ENCODE data around the gene NT5DC4. TPM values are rescaled to one million over a fixed set of nuclear protein-coding genes. Genes with fewer than 3 reads are reported as not detected.
"Not testable (repeated sequence)": the region's sequence is repeated elsewhere in the genome, so short reads cannot be mapped to it uniquely, and the experiment has no call there.

Gene NT5DC4
- total and polyA plus RNA-seq, 5 donors = not detected

DNA sequence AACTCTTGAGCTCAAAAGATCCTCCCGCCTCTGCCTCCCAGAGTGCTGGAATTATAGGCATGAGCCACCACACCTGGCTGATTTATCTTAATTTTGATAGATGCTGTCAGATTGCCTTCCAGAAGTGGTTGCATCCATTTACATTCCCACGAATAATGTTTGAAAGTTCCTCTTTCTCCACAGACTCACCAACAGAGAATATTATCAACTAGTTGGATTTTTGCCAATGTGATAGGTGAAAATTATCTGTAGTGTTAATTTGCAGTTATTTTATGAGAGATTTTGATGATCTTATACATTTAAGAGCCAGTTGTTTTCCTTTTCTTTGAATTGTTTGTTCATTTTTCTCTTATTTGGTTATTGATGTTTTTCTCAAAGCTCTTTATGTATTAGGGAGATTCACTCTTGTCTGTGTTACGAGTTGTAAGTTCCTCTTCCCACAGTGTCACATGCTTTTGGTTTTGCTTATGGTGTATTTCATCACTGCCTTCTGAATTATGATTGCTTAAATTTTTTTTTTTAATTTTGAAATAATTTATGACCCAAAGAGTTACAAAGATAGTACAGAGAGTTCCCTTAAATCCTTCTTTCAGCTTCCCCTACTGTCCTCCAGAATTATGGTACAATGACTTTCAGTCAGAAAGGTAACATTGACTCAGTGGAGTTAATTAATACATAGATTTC is 20.7 kb upstream of the NT5DC4 start:
- WGBS = 71% methylated on average over 3 of the region's 3 CpGs
- intact Hi-C loops (cut with DNase I) = loop anchor here in 2 of 4 donors (10.0 kb wide), 1 partner anchor 75 kb away; no protein-coding TSS in a partner anchor
- Histone ChIP-seq H3K4me3 (ENCODE audit: low read length) (no peak overlapping the region), H3K4me1 (ENCODE audit: control insufficient read depth, insufficient read depth, low read length) (no peaks in the 10 kb centered on the region), H3K27me3 (ENCODE audit: control insufficient read depth, insufficient read depth) (no peaks in the 10 kb centered on the region), H3K9me3 (ENCODE audit: control insufficient read depth, low read length) (no peaks in the 10 kb centered on the region), H3K27ac (ENCODE audit: low read length) (no peak overlapping the region)
- DNase-seq (no peak), ATAC-seq (peak; percentile 24 to 25)

DNA sequence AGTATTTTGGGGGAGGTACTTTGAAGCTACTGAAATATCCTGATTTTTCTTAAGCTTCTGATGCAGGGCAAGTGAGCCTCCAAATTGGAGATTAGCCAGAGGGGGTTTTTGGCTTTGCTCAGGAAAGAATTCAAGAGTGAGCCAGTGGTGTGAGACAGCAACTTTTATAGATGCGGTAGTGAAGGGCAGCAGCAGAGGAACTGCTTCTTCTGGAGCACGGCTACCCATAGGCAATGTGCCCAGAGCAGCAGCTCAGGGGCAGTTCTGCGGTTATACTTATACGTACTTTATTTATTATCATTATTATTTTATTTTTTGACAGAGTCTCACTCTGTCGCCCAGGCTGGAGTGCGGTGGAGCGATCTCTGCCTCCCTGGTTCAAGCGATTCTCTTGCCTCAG is 19.8 kb upstream of the NT5DC4 start:
- Histone ChIP-seq H3K4me3 (ENCODE audit: low read length) (no peak overlapping the region), H3K4me1 (ENCODE audit: control insufficient read depth, insufficient read depth, low read length) (no peaks in the 10 kb centered on the region), H3K27ac (ENCODE audit: low read length) (no peak overlapping the region), H3K27me3 (ENCODE audit: control insufficient read depth, insufficient read depth) (no peaks in the 10 kb centered on the region), H3K9me3 (ENCODE audit: control insufficient read depth, low read length) (no peaks in the 10 kb centered on the region)
- DNase-seq = no peak
- peak; percentile 45 to 54 for ATAC-seq
- 67% methylated on average over 8 of the region's 8 CpGs for WGBS
- intact Hi-C loops (cut with DNase I) = no loop called here

DNA sequence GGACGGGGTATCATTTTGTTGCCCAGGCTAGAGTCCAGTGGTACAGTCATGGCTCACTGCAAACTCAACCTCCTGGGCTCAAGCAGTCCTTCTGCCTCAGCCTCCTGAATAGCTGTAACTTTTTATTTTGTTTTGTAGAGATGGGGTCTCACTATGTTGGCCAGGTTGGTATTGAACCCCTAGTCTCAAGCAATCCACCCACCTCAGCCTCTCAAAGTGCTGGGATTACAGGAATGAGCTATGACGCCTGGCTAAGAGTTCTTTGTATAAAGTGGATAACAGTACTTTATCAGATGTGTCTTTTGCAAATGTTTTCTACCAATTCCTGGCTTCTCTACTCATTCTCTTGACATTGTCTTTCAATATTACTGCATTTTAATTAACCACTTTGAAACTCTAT is 17.1 kb upstream of the NT5DC4 start:
- intact Hi-C loops (cut with DNase I) = no loop called here
- DNase-seq (no peak), ATAC-seq (no peak)
- WGBS = 43% methylated on average over 2 of the region's 2 CpGs
- no peaks in the 10 kb centered on the region for H3K4me1 ChIP-seq (ENCODE audit: control insufficient read depth, insufficient read depth, low read length)
- no peak overlapping the region for H3K4me3 ChIP-seq (ENCODE audit: low read length)
- H3K27me3 ChIP-seq (ENCODE audit: control insufficient read depth, insufficient read depth) = no peaks in the 10 kb centered on the region
- H3K27ac ChIP-seq (ENCODE audit: low read length) = no peak overlapping the region
- H3K9me3 ChIP-seq (ENCODE audit: control insufficient read depth, low read length) = no peaks in the 10 kb centered on the region

DNA sequence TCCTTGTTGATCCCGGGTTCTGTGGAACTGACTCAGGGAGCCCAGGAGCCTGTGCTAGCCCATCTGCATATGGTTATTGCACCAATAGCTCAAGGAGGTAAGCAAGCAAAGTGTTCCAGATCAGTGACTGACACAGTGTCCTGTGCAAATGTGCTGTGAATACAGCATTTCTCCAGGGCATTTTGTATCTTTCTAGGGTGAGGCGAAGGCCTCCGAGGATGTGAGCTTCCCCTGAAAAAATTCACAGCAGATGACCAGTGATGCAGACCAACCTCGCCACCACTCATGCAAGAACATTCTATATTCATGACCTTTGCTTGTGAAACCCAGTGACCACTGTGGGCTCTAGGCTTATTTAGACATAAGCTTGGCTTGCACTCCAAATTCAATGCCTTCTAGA is 15.2 kb upstream of the NT5DC4 start:
- intact Hi-C loops (cut with DNase I) = no loop called here
- Histone ChIP-seq H3K4me1 (ENCODE audit: control insufficient read depth, insufficient read depth, low read length) (no peaks in the 10 kb centered on the region), H3K27me3 (ENCODE audit: control insufficient read depth, insufficient read depth) (no peaks in the 10 kb centered on the region), H3K4me3 (ENCODE audit: low read length) (no peak overlapping the region), H3K27ac (ENCODE audit: low read length) (no peak overlapping the region), H3K9me3 (ENCODE audit: control insufficient read depth, low read length) (no peaks in the 10 kb centered on the region)
- ATAC-seq (no peak), DNase-seq (no peak)
- 94% methylated on average over 4 of the region's 4 CpGs for WGBS

DNA sequence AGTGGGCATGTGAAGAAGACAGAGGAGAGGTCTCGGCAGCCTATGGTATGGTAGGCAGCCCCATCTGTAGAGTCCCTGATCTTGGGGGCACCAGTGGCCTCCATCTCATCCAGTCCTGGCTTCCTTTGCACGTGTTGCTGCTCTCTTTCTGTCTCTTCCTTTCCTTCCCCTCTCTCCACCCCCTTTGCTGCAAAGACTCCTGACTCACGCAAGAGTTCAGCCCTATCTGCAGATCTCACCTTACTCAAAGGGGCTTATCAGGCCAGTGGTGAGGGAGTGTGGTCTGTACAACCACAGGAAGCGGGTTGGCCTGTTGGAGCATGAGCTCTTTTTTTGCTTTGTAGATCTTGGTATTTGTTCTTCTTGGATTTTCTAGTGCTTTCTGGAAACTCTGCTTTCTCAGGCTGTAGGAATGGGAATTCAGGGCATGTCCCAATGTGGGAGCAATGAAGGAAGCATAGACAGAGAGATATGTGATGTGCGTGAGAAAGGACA is 14.6 kb upstream of the NT5DC4 start:
- Histone ChIP-seq H3K4me1 (ENCODE audit: control insufficient read depth, insufficient read depth, low read length) (no peaks in the 10 kb centered on the region), H3K4me3 (ENCODE audit: low read length) (no peak overlapping the region), H3K9me3 (ENCODE audit: control insufficient read depth, low read length) (no peaks in the 10 kb centered on the region), H3K27me3 (ENCODE audit: control insufficient read depth, insufficient read depth) (no peaks in the 10 kb centered on the region), H3K27ac (ENCODE audit: low read length) (no peak overlapping the region)
- DNase-seq = no peak
- 35% methylated on average over 5 of the region's 5 CpGs for WGBS
- ATAC-seq = no peak
- intact Hi-C loops (cut with DNase I) = no loop called here

DNA sequence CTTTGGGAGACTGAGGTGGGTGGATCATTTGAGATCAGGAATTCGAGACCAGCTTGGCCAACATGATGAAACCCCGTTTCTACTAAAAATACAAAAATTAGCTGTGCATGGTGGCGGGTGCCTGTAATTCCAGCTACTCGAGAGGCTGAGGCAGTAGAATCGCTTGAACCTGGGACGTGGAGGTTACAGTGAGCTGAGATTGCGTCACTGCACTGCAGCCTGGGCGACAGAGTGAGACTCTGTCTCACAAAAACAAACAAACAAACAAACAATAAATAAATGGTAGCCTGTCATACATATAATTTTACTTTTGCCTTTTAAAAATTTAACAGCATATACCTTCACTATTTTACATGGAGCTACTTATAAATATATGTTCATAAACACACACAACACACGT is 13.9 kb upstream of the NT5DC4 start:
- ATAC-seq; DNase-seq; H3K27me3 ChIP-seq (ENCODE audit: control insufficient read depth, insufficient read depth); H3K4me1 ChIP-seq (ENCODE audit: control insufficient read depth, insufficient read depth, low read length); intact Hi-C loops (cut with DNase I); H3K4me3 ChIP-seq (ENCODE audit: low read length); H3K9me3 ChIP-seq (ENCODE audit: control insufficient read depth, low read length); H3K27ac ChIP-seq (ENCODE audit: low read length): not testable (repeated sequence)
- 82% methylated on average over 9 of the region's 9 CpGs for WGBS

DNA sequence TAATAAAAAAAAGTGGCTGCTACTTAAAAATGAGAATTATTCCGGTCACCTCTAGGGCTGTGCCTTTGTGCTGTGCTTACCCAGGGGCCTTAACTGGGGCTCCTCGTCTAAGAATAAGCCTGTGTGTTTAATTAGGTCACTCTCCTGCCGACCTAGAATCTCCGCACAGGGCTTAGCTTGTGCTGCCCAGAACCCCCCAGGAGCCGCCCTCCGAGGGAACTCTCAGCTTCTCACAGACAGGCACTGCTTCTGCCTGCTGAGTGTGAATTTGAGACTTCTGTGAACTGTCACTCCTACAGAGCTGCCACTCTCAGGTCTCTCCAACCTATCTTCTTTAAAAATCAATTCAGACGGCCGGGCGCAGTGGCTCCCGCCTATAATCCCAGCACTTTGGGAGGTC is 11.9 kb upstream of the NT5DC4 start:
- Histone ChIP-seq H3K27ac (ENCODE audit: low read length) (no peak overlapping the region), H3K4me1 (ENCODE audit: control insufficient read depth, insufficient read depth, low read length) (no peaks in the 10 kb centered on the region)
- WGBS = 47% methylated on average over 10 of the region's 10 CpGs

DNA sequence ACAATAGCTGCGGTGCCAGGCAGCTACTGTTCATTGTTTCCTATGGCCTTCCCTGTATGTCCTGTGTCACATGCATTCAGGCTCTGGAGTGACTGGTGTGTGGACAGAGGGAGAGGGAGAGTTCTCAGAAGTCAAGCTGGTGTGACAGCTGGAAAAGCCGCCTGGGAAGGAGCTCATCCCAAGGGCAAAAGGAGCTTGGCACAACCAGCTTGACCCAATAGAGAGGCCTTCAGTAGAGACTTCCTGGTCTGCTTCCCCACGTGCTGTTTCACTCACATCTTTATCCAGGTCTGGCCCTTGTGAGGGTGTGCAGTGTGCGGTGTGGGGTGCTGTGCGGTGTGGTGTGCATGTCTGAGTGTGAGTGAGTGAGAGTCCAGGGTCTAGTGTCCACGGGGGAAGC is 11.1 kb upstream of the NT5DC4 start:
- no peak overlapping the region for H3K27ac ChIP-seq (ENCODE audit: low read length)
- H3K4me3 ChIP-seq (ENCODE audit: low read length) = no peak overlapping the region
- WGBS = 80% methylated on average over 6 of the region's 6 CpGs
- DNase-seq (no peak), ATAC-seq (no peak)
- H3K9me3 ChIP-seq (ENCODE audit: control insufficient read depth, low read length) = no peaks in the 10 kb centered on the region
- H3K4me1 ChIP-seq (ENCODE audit: control insufficient read depth, insufficient read depth, low read length) = no peaks in the 10 kb centered on the region
- H3K27me3 ChIP-seq (ENCODE audit: control insufficient read depth, insufficient read depth) = no peaks in the 10 kb centered on the region
- intact Hi-C loops (cut with DNase I) = no loop called here

More for the DNA sequence above, 11.9 kb upstream of the NT5DC4 start:
- intact Hi-C loops (cut with DNase I) = no loop called here
- Histone ChIP-seq H3K27me3 (ENCODE audit: control insufficient read depth, insufficient read depth) (no peaks in the 10 kb centered on the region), H3K4me3 (ENCODE audit: low read length) (no peak overlapping the region), H3K9me3 (ENCODE audit: control insufficient read depth, low read length) (no peaks in the 10 kb centered on the region)
- no peak for ATAC-seq
- no peak for DNase-seq

DNA sequence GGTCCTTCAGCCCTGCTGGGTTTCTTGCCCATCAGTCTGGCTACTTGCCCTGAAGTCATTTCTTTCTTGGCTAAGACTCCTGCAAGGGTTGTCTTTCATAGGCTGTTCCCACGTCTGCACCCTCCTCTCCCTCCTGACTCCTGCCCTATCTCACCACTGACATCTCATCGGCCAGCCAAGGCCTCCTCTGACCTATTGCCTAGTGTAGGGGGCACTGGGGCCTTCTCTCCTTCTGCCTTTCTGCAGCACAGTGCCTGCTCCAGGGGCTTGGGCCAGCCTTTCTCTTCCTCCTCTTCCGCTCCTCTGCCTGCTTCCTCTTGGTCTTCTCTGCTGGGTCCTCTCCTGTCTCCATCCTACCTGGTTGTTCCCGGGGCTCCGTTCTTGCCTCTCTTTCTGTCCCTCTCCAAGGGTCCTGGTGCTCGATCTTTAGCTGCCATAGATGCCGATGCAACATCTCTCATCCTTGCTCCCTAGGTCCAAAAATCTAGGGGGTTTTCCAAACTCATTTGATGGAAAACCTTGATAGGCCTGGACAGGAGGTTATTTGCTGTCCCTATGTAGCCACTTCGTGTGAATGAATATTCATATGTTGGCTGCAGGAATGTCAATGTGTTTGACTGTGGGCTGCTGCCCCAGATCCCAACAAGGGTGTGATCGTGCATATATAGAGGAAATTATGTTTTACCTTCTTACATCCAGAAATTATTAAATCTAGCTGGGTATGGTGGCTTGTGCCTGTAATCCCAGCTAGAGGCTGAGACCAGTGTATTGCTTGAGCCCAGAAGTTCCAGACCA is 9.7 kb upstream of the NT5DC4 start:
- H3K4me3 ChIP-seq (ENCODE audit: low read length) = no peak overlapping the region
- intact Hi-C loops (cut with DNase I) = no loop called here
- H3K27me3 ChIP-seq (ENCODE audit: control insufficient read depth, insufficient read depth) = no peaks in the 10 kb centered on the region
- DNase-seq = no peak
- no peak overlapping the region for H3K27ac ChIP-seq (ENCODE audit: low read length)
- 83% methylated on average over 9 of the region's 9 CpGs for WGBS
- H3K4me1 ChIP-seq (ENCODE audit: control insufficient read depth, insufficient read depth, low read length) = no peaks in the 10 kb centered on the region
- no peak for ATAC-seq
- H3K9me3 ChIP-seq (ENCODE audit: control insufficient read depth, low read length) = no peaks in the 10 kb centered on the region

DNA sequence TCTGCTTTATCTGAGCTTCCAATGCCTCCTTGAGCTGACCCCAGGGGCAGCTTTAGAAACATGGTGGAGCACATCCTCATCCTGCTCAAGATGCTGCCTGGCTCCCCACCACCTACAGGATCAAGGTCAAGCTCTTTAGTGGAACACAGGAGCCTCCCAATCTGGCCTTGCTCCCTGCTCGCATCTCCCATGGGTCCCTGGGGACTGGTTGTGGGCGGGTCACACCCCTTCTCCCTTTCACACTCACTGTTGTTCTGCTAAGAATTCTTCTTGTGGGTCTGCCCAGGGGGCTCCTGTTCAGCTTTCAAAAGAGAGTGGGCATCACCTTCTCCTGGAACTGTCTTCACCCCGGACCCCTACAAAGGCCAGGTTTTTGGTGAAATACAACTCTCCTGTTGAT is 8.4 kb upstream of the NT5DC4 start:
- H3K27me3 ChIP-seq (ENCODE audit: control insufficient read depth, insufficient read depth) = no peaks in the 10 kb centered on the region
- DNase-seq (no peak), ATAC-seq (no peak)
- H3K4me3 ChIP-seq (ENCODE audit: low read length) = no peak overlapping the region
- WGBS = 77% methylated on average over 3 of the region's 3 CpGs
- H3K27ac ChIP-seq (ENCODE audit: low read length) = no peak overlapping the region
- H3K9me3 ChIP-seq (ENCODE audit: control insufficient read depth, low read length) = no peaks in the 10 kb centered on the region
- H3K4me1 ChIP-seq (ENCODE audit: control insufficient read depth, insufficient read depth, low read length) = no peaks in the 10 kb centered on the region
- intact Hi-C loops (cut with DNase I) = no loop called here

DNA sequence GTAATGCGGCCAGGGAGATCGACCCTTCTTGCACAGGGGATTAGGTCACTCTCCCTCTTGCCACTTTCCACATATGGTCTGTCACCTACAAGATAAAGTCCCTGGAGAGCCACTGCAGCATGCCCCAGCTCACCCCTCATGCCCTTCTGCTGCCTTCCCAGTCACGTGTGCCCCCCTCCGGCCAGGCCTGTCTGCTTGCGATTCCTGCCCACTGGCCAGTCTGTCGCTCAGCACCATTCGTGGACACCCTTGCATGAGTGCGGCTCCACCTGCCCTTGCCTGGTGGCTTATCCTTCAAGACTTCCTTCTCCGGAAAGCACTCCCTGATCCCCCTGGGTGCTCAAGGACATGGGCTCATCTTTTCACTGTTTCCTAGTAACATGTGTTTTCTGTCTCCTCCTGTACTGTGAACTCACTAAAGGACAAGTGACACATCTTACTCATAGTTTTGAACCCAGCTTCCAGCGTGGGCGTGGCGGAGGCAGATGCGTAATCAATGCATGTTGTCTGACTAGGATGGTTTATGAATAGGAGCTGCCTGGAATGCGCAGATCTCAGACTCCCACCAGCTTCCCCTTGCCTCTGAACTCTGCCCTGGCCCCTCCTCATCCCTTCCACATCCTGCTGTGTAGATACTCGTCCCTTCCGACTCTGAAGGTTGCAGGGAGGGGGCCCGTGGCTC is 7.8 kb upstream of the NT5DC4 start:
- DNase-seq = no peak
- H3K27ac ChIP-seq (ENCODE audit: low read length) = no peak overlapping the region
- WGBS = 52% methylated on average over 17 of the region's 17 CpGs
- intact Hi-C loops (cut with DNase I) = no loop called here
- H3K27me3 ChIP-seq (ENCODE audit: control insufficient read depth, insufficient read depth) = no peaks in the 10 kb centered on the region
- no peaks in the 10 kb centered on the region for H3K4me1 ChIP-seq (ENCODE audit: control insufficient read depth, insufficient read depth, low read length)
- H3K4me3 ChIP-seq (ENCODE audit: low read length) = no peak overlapping the region
- peak in 1 of 2 donors; percentile 20 for ATAC-seq
- no peaks in the 10 kb centered on the region for H3K9me3 ChIP-seq (ENCODE audit: control insufficient read depth, low read length)
